GM18870 (cell line): Measurements from ENCODE around the gene ELK3.

Experiments used
- ATAC-seq: cut with Tn5 transposase; IDR thresholded peaks from one replicate; pipeline ENCODE4 v1.9.1; 2021; ENCODE audit warnings: moderate library complexity; ENCODE audit not compliant: unreplicated experiment

ELK3 gene

GRCh38 chr12:96234591-96235483 lies 40.7 kb downstream of the ELK3 start:
- ATAC-seq = no peak

DNA sequence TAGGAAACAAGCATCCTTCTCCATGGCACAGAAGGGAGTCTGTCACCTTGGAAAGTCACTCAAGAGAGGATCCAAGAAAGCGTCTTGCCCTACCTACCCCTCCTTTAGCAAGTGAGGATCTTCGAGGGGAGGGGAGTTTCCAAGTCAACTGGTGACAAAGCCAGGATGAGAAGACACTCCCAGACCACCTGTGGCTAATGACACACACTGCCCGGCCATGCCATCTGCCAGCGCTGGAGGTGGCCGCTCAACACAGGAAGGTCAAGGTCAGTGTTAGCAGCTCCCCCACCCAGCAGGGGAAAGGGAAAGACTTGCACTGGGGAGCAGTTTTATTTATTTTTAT lies 41.3 kb downstream of the ELK3 start:
- no peak for ATAC-seq

DNA sequence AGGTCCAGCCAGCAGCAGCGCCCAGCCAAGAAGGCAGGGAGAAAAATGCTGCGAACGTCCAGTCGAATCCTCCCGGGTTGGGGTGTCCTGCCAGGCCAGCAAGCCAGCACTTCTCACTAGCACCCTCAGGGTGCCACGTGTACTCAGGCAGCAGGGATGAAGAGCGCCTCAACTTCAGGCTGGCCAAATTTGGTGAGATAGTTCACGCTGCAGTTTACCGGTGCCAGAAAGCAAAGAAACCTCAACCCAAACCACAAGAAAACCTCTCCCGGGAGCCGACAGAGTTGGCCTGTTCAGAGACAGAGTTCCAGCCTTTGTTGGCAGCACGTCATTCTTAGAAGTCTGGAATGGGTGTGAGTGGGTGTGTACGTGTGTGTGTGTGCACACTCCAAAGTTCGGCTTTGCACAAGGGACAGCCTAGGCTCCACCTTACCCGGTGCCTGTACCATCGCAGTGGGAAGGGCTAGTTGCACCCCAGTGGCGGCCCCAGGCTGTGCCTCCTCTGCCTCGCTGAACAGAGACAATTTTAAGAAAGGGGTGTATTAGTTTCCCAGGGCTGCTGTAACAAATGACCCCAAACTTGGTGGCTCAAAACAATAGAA lies 42.1 kb downstream of the ELK3 start:
- no peak for ATAC-seq

DNA sequence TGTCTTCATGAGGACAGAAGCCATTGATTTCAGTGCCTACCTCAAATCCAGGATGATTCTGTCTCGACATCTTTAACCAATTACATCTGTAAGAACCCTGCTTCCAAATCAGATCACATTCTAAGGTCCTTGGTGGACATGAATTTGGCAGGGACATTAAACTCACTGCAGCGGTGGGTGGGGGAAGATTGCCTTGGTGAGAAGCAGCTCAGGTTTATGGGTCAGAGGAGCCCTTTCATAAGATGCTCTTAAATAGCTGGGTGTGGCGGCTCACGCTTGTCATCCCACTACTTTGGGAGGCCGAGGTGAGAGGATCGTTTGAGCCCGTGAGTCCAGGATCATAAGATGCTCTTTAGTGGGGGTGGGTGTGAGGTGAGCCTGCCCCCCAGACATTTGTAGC lies 42.9 kb downstream of the ELK3 start:
- ATAC-seq = no peak

- ATAC-seq = no peak
These were observed 43.4 kb downstream of the ELK3 start for GRCh38 chr12:96237465-96238077.

DNA sequence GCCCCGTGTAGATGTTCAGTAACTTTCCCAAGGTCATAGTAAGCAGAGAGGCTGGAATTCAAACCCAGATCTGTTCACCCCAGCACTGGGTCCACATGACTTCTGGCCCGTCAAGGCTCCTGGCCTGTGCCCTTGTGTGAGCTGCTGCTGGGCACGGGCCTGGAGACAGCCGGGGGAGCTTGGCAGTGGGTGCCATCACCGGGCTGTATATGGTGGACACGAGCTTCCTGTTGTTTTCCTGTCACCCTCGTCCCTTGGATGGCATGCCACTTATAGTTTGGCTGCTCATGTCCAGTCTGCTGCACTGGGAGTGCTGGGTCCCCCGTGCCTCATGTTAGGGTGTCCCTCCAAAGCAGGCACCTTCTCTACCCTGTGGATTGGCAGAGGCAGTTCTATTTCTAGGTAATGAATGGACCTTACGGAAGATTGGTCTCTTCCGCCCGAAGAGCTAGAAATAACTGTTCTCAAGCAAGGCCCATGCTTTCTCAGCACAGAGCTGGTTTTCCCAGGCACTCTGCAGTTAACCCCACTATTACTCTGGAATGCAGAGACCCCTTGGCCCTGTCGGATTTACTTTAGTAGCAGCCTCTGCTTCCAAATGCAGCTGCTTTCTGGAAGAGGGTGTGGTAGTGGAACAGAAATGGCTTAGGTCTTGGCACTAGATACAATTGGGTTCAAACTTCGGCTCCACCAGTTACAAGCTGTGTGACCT lies 44.3 kb downstream of the ELK3 start:
- no peak for ATAC-seq

DNA sequence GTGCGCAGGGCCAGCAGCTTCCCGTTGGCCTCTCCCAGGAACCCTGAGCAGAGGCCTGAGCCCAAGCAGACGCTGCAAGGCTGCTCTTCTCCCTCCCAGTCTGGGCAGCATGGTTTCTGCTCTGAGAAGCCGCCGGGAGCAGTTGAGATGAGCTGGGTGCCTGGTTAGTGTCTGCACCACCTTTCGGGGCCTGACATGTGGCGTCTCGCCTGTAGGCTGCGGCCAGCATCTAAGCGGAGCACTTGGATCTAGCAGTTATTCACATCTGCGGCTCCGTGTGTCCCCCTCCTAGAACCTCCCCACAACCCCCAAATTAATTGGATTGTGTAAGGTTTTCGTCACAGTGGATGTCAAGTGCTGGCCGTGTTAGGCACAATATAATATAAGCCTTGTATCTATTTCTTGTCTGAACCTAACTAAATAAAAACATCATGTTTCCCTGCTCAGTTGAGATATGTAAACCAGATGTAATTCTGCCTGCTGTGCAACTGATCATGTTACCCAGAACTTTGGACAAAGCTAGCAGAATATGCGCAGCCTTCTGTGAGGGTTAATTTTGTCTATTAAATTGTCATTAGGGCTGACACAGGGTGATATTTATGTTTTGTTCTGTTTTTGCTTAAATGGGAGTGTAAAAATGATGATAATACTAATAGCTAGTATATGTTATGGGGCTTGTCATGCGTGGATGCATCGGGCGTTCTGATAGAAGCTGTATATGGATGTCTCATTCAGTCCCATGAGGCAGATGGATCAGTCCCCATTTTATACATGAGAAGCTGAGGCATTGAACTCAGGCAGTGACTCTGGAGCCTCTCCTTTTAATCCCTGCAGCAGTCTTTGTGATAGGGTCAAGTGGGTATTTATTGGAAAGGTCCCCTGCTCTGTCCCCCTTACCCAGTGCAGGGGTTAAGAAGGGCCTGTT lies 45.8 kb downstream of the ELK3 start:
- no peak for ATAC-seq

DNA sequence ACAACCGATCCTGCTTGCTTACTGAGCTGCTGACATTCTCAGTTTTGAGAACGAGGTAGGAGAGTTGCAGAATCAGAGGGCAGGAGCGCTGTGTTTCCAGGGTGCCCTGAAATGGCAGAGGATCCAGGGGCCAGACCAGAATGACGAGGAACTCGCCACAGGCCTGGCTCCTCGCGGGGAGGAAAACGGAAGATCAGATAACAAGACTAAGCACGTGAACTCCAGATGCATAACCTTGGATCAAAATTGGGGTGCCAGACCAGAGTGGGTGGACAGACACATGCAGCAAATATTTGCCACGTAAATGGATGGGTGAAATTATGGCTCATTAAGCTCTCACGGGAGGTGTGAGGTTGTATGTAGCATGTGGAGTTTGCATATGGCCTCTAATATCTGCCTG lies 46.5 kb downstream of the ELK3 start:
- no peak for ATAC-seq

GRCh38 chr12:96241431-96241830 lies 47.3 kb downstream of the ELK3 start:
- no peak for ATAC-seq

- no peak for ATAC-seq
These were observed 47.7 kb downstream of the ELK3 start for GRCh38 chr12:96241846-96242256.

DNA sequence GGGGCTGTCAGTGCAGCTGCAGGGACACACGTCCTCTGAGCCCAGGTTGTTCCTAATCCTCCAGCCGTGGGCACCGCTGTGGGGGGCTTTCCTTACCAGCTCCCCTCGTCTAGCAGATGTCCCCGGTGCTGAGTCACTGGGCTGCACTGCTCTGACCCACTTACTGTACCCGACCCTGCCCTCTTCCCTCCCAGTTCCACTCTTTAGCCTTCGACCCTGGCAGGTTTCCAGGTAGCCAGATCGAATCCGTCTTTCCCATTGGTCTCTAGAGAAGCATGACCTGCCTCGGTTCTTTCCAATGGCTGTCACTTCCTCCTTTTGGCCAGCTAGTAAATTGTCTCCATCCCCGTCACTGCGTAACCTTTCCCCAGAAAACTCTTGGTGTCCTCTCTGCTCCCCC lies 48.4 kb downstream of the ELK3 start:
- no peak for ATAC-seq

GRCh38 chr12:96244826-96245225 lies 50.7 kb downstream of the ELK3 start:
- ATAC-seq = no peak

- no peak for ATAC-seq
These were observed 52.8 kb downstream of the ELK3 start for GRCh38 chr12:96246926-96247505.

DNA sequence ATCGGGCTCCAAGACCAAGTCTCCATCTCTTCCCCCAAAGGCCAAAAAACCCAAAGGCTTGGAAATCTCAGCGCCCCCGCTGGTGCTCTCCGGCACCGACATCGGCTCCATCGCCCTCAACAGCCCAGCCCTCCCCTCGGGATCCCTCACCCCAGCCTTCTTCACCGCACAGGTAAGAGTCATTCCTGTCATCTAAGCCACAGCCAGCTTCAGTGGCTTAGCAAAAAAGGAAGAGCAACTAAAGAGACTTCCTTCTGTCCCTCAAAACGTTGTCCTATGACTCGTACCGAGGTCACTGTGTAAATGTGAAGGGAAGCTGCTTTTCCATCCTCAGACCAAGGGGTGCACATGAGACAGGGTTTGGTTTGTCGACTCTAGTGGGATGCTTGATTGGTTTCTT lies 53.4 kb downstream of the ELK3 start:
- no peak for ATAC-seq

- ATAC-seq = no peak
These were observed 54.2 kb downstream of the ELK3 start for GRCh38 chr12:96248136-96248931.

DNA sequence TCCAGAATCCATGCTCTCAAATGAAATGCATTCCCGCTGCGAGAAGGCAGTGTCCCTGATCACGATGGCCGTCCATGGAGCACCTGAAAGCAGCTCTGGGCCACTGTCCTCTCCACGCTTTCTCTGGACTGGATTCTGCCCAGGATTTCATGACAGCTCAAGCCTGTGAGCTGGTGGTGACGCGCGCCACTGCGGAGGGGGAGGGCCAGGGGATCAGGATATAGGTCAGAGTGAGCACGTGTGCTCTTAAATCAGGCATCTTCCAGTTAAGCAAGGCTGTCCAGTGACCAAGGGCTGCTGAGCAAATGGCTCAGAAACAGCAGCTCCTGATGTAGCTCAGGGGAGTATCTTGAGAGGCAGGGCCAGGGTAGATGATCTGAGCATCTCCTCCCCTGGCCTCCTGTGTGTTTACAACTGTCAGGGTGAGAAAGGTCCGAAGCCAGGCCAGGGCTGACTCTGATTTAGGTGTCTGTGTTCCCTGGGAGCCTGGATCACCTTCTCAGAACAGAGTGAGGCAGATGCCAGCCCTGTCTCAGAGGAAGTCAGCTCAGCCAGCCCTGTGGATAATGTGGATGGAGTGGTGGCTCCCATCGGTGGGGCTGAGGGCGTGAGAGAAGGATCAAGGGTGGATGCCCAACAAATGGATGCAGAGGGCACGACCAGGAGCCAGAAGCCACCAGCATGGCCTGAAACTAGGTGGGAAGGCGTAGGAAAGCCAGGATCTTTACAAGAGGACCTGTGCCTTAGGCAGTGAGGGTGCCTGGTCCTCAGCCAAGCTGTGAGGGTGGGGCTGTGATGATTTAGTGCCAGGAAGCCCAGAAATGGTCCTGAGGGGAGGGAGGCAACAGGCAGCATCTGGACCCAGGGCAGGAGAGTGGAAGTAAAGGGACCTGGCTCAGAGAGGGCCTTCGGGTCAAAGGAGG lies 55.3 kb downstream of the ELK3 start:
- no peak for ATAC-seq

- ATAC-seq = no peak
These were observed 56.0 kb downstream of the ELK3 start for GRCh38 chr12:96250119-96250685.

GRCh38 chr12:96255077-96255476 lies 60.9 kb downstream of the ELK3 start:
- no peak for ATAC-seq
